AG10803 (cell line): ENCODE data around the gene WDR70.
"Not testable (repeated sequence)": the region's sequence is repeated elsewhere in the genome, so short reads cannot be mapped to it uniquely, and the experiment has no call there.

Experiments used
- DNase-seq: peaks from one replicate; pipeline ENCODE4 v3.0.0; 2010; ENCODE audit warnings: low read depth
- H3K4me3 ChIP-seq: 2 replicates; pipeline ENCODE4 v1.5.1; 2011; ENCODE audit warnings: mild to moderate bottlenecking, low read length, control low read depth
- CTCF ChIP-seq: conservative IDR thresholded peaks from 2 replicates; pipeline ENCODE4 v1.5.1; 2011; ENCODE audit warnings: mild to moderate bottlenecking, low read length, control low read depth, inconsistent platforms

The WDR70 gene

GRCh38 chr5:37791321-37791720 is 412.2 kb downstream of the WDR70 start:
- no peak overlapping the region for H3K4me3 ChIP-seq
- DNase-seq, result no peak
- no peak for TF ChIP-seq CTCF

GRCh38 chr5:37792975-37793631 is 414.0 kb downstream of the WDR70 start:
- no peak overlapping the region for H3K4me3 ChIP-seq
- peak; percentile 25; the same call in 1 of the 2 replicates for TF ChIP-seq CTCF
- DNase-seq, result peak; percentile 90

- not testable (repeated sequence) for DNase-seq, H3K4me3 ChIP-seq
Observed at GRCh38 chr5:37795292-37795691, 416.2 kb downstream of the WDR70 start.

- H3K4me3 ChIP-seq, DNase-seq: not testable (repeated sequence)
Observed at GRCh38 chr5:37796435-37796834, 417.3 kb downstream of the WDR70 start.

- TF ChIP-seq CTCF, result no peak
- no peak for DNase-seq
- H3K4me3 ChIP-seq, result no peak overlapping the region
Observed at GRCh38 chr5:37799865-37800421, 420.8 kb downstream of the WDR70 start.

- DNase-seq, result no peak
- TF ChIP-seq CTCF, result no peak
- H3K4me3 ChIP-seq, result no peak overlapping the region
Observed at GRCh38 chr5:37801521-37801920, 422.4 kb downstream of the WDR70 start.
